Uterus (tissue), 2 donors: ENCODE measurements around the gene THSD7B.

Source experiments
- CTCF ChIP-seq, 4 experiments: fragments of 200-600 bp in 2 of 4; fragments of 450-650 bp in 2 of 4; sonication (generic) in 2 of 4; IDR thresholded peaks; one replicate each; pipeline ENCODE4 v1.5.1; 2016 to 2019; ENCODE audit warnings: antibody characterized with exemption in 4 of 4, mild to moderate bottlenecking in 2 of 4, moderate library complexity in 1 of 4
- POLR2A ChIP-seq, 2 donors: fragments of 450-650 bp; IDR thresholded peaks; one replicate each; pipeline ENCODE4 v1.6.1; 2016; ENCODE audit warnings: antibody characterized with exemption in 2 of 2, mild to moderate bottlenecking in 1 of 2, moderate library complexity in 1 of 2

GRCh38 chr2:137367361-137367760, 602.0 kb downstream of the THSD7B start:
- TF ChIP-seq CTCF (IDR thresholded peaks at IDR 0.05) (no peak), POLR2A (IDR thresholded peaks at IDR 0.05) (no peak)
